Cardiac muscle cell (in vitro differentiated cells and primary cell): ENCODE results near the gene COL27A1. TPM values are rescaled to one million over a fixed set of nuclear protein-coding genes. Genes with fewer than 3 reads are reported as not detected.
A peak's percentile ranks its signal among the peaks of the same experiment; 100 is the strongest.

Experiments used
- DNase-seq, 2 donors: peaks; one replicate each; pipeline versions ENCODE4 v3.0.0 to v3.0.0-alpha.2; 2010 to 2017; ENCODE audit warnings: low read depth in 1 of 2, low spot score in 1 of 2
- H3K27ac ChIP-seq: fragments of 200-600 bp; sonication (generic); 2 replicates; pipeline ENCODE4 v1.5.1; 2016
- H3K27me3 ChIP-seq: fragments of 200-600 bp; sonication (generic); 2 replicates; pipeline ENCODE4 v1.6.0; 2016; ENCODE audit warnings: control low read depth
- H3K36me3 ChIP-seq: fragments of 200-600 bp; sonication (generic); 2 replicates; pipeline ENCODE4 v1.5.1; 2016; ENCODE audit warnings: control low read depth
- H3K4me1 ChIP-seq: fragments of 200-600 bp; sonication (generic); 2 replicates; pipeline ENCODE4 v1.8.1; 2017; ENCODE audit warnings: low read depth, mild to moderate bottlenecking, mixed run types
- H3K4me3 ChIP-seq: fragments of 200-600 bp; sonication (generic); 2 replicates; pipeline ENCODE4 v1.5.1; 2016; ENCODE audit warnings: mild to moderate bottlenecking
- H3K9me3 ChIP-seq: fragments of 200-600 bp; sonication (generic); 2 replicates; pipeline ENCODE4 v1.5.1; 2017; ENCODE audit warnings: low read depth, mild to moderate bottlenecking, control low read depth
- polyA plus RNA-seq: library from polyadenylated mRNA; unstranded; fragments of >200 nt; fragmentation: Nextera tagmentation; extraction: Ambion mirVana; gene quantifications from 2 replicates; pipeline ENCODE4 v1.2.1, GENCODE V29; 2016
- total RNA-seq: library from RNA; depleted of rRNA; stranded (reverse); fragments of >200 nt; gene quantifications from 2 replicates; pipeline ENCODE4 v1.2.3, GENCODE V29; 2016
- TF ChIP-seq, protein P1 (sequence below): IDR thresholded peaks from 2 replicates; pipeline ENCODE4 v1.5.1; 2012; ENCODE audit warnings: low read depth, mild to moderate bottlenecking, low read length

COL27A1 gene
- total and polyA plus RNA-seq, 2 experiments from 2014 or later: 12.2 to 19.2 TPM

DNA sequence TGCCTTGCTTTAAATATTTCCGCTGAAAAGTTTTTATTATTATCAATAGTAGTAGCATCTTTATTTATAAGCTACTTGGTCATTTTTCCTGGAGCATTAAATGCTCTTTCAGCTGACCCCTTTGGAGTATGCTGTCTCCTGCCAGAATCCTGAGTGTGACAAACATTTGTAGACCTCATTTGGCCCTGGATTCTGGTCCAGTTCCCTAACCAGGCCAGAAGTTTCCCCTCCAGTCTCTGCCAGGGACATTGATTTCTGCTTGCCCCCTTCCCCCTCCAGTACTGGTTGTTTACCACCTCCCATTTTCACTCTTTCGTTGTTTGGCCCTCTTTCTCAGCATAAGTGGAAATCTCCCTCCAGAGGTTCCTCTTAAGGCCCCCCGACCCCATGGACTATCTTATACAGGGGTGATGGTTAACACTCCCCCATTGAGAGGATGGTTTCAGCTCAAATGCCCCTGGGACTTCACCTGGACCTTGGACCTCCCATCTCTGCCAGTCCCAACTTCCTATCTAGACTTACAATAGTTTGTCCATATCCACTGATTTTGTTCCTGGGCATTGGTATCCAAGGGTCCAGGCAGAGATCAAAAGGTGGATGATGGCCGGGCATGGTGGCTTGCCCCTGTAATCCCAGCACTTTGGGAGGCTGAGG is 24.6 kb upstream of the COL27A1 start:
- no peak overlapping the region for H3K4me3 ChIP-seq
- no peak for DNase-seq
- no peaks in the 10 kb centered on the region for H3K27me3 ChIP-seq
- no peak overlapping the region for H3K27ac ChIP-seq
- TF ChIP-seq, protein P1, sequence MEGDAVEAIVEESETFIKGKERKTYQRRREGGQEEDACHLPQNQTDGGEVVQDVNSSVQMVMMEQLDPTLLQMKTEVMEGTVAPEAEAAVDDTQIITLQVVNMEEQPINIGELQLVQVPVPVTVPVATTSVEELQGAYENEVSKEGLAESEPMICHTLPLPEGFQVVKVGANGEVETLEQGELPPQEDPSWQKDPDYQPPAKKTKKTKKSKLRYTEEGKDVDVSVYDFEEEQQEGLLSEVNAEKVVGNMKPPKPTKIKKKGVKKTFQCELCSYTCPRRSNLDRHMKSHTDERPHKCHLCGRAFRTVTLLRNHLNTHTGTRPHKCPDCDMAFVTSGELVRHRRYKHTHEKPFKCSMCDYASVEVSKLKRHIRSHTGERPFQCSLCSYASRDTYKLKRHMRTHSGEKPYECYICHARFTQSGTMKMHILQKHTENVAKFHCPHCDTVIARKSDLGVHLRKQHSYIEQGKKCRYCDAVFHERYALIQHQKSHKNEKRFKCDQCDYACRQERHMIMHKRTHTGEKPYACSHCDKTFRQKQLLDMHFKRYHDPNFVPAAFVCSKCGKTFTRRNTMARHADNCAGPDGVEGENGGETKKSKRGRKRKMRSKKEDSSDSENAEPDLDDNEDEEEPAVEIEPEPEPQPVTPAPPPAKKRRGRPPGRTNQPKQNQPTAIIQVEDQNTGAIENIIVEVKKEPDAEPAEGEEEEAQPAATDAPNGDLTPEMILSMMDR: no peak
- H3K36me3 ChIP-seq: no peaks in the 10 kb centered on the region
- no peaks in the 10 kb centered on the region for H3K9me3 ChIP-seq
- peaks cover 9% of the 10 kb centered on the region for H3K4me1 ChIP-seq

DNA sequence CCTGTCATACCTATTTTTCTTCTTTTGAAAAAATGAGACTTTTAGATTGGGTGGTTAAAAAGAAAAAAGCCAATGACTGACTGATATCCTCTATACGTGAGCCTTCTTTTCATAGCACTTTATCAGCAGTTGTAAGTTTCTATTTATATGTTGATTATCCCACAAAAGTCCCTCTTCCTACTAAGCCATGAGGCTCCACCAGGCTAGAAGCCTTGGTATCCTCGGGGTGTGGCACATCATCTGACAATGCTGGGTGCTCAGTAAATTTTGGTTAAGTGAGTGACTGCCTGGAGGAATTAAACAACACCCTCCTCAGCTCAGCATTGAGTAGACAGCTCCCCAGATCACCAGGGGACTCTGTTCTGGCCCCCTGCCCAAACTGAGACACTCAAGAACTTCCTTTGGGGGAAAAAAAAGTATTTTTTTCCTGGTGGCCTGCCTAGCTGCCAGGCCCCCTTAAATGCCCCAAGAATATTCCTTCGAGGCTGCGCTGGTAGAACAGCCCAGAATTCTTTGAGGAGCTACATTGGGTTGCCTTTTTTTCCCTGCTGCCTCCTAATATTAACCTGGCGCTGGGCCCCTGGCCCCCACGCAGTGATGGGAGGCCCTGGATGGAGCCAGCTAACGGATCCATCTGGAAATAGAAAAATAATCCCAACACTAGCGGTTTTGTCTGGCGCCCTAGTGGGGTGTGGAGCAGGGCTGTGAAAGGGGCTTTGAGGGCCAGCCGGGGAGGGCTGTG is 23.4 kb upstream of the COL27A1 start:
- H3K4me1 ChIP-seq: peaks cover 9% of the 10 kb centered on the region
- H3K9me3 ChIP-seq: no peaks in the 10 kb centered on the region
- H3K36me3 ChIP-seq: no peaks in the 10 kb centered on the region
- H3K27me3 ChIP-seq: no peaks in the 10 kb centered on the region
- DNase-seq: no peak
- no peak overlapping the region for H3K27ac ChIP-seq
- TF ChIP-seq, protein P1: no peak
- H3K4me3 ChIP-seq: no peak overlapping the region

DNA sequence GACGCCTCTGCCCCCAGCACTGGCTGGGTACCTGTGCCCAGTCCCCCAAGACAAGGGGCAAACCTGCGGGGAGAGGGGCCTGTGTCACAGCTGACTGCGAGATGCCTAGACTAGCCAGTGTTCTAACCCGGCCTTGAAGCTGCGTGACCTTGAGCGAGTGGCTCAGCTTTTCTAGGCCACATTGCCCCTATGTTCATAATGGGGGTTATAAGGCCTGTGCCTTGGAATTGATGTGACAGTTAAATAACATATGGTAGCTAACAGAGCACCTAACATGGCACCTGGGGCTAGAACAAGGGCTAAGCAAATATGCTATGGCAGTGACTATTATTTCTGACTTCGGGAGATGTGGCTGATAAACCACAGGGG is 22.8 kb upstream of the COL27A1 start:
- no peak for DNase-seq
- TF ChIP-seq, protein P1: no peak
- no peaks in the 10 kb centered on the region for H3K27me3 ChIP-seq
- H3K9me3 ChIP-seq: no peaks in the 10 kb centered on the region
- H3K4me3 ChIP-seq: no peak overlapping the region
- H3K4me1 ChIP-seq: peaks cover 9% of the 10 kb centered on the region
- H3K36me3 ChIP-seq: no peaks in the 10 kb centered on the region
- H3K27ac ChIP-seq: no peak overlapping the region

DNA sequence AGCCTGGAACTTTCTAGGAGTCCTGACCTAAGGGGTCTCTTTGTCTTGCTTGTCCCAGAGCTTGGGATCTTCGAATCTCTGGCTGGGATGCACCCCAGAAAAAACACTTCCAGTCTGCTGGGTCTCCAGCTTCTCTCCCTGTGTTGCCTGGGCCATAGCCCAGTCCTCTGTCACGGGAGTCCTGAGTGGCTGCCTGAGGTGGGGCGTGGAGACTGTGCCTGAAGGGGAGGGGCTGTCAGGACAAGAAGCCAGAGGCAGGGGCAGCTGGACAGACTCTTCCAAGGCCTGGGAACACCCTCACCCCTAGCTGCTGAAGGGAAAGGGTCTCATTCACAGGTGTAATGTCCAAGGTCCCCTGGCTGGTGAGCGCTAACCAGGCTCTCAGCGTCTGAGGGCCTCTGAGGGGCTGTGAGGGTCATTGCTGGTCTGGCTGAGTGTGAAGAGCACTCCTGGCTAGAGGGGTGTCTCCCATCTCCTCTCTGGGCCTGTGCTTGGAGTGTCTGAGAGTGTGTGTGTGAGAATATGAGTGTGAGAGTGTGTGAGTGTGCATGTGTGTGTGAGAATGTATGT is 20.4 kb upstream of the COL27A1 start:
- Histone ChIP-seq H3K27me3 (no peaks in the 10 kb centered on the region), H3K27ac (peak overlapping the region; percentile 39), H3K9me3 (no peaks in the 10 kb centered on the region), H3K4me3 (no peak overlapping the region), H3K4me1 (peaks cover 9% of the 10 kb centered on the region), H3K36me3 (no peaks in the 10 kb centered on the region)
- TF ChIP-seq, protein P1: no peak
- peak in 1 of 2 donors; percentile 39 for DNase-seq

DNA sequence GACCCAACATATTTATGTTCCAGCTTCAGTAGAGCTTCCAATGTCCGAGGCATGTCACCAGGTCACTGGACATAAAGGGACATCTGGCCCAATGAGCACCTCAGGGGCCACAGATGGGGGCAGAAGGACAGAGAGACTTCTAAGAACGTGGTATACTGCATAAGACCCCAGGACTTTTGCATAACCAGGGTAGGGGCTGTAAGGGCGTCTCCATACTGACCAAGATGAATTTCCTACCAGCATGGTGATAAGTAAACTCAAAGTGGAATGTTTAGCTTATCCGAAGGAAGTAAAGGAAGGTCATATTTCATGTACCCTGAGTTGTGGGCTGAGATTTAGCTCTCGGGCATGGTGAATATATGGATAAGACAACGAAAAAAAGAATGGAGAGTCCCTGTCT is 17.5 kb upstream of the COL27A1 start:
- H3K27me3 ChIP-seq: no peaks in the 10 kb centered on the region

More for the DNA sequence above, 17.5 kb upstream of the COL27A1 start:
- TF ChIP-seq, protein P1: no peak
- no peak overlapping the region for H3K4me3 ChIP-seq
- DNase-seq: no peak
- peaks cover 16% of the 10 kb centered on the region for H3K4me1 ChIP-seq
- H3K9me3 ChIP-seq: no peaks in the 10 kb centered on the region
- H3K27ac ChIP-seq: no peak overlapping the region
- H3K36me3 ChIP-seq: no peaks in the 10 kb centered on the region
